MCF 10A (cell line): ENCODE results near the gene CD109. TPM values are rescaled to one million over a fixed set of nuclear protein-coding genes. Genes with fewer than 3 reads are reported as not detected.
A peak's percentile ranks its signal among the peaks of the same experiment; 100 is the strongest.

Source experiments
- BruUV-seq: library from RNA; stranded (reverse); fragments of 400-500 nt; replicated peaks from 2 replicates; lab custom pipeline; 2021; lab: Mats Ljungman, UMichigan
- CTCF ChIA-PET: fragments of 300-600 bp; sonication (Branson Sonifier 250); formaldehyde crosslinking; extraction: SDS; loops from one replicate; lab custom pipeline; 2021; ENCODE audit warnings: antibody characterized with exemption, inconsistent platforms; lab: Yijun Ruan, JAX
- POLR2A ChIA-PET: fragments of 300-600, 350-650 bp; sonication (Branson Sonifier 250); formaldehyde crosslinking; extraction: SDS; loops from one replicate; lab custom pipeline; 2020; ENCODE audit warnings: antibody characterized with exemption, inconsistent platforms; lab: Yijun Ruan, JAX
- DNase-seq: peaks from one replicate; pipeline ENCODE4 v3.0.0-alpha.2; 2018; ENCODE audit not compliant: unreplicated experiment
- H3K27ac Mint-ChIP-seq: one replicate; pipeline ENCODE4 v1.8.0; 2022; ENCODE audit warnings: mild to moderate bottlenecking, low read depth, mixed read lengths; ENCODE audit not compliant: unreplicated experiment
- H3K27me3 Mint-ChIP-seq: one replicate; pipeline ENCODE4 v1.8.0; 2022; ENCODE audit warnings: mixed read lengths; ENCODE audit not compliant: insufficient read depth, unreplicated experiment
- H3K36me3 Mint-ChIP-seq: one replicate; pipeline ENCODE4 v1.8.0; 2022; ENCODE audit warnings: mild to moderate bottlenecking, moderate library complexity, mixed read lengths; ENCODE audit not compliant: insufficient read depth, unreplicated experiment
- H3K4me1 Mint-ChIP-seq: one replicate; pipeline ENCODE4 v1.8.0; 2022; ENCODE audit warnings: mixed read lengths; ENCODE audit not compliant: insufficient read depth, unreplicated experiment
- H3K4me3 Mint-ChIP-seq: one replicate; pipeline ENCODE4 v1.8.0; 2022; ENCODE audit warnings: mild to moderate bottlenecking, moderate library complexity, mixed read lengths; ENCODE audit not compliant: unreplicated experiment
- H3K9me3 Mint-ChIP-seq: one replicate; pipeline ENCODE4 v1.8.0; 2022; ENCODE audit warnings: mixed read lengths; ENCODE audit not compliant: unreplicated experiment
- CTCF ChIP-seq: fragments of 200-600 bp; IDR thresholded peaks from one replicate; pipeline ENCODE4 v1.8.0; 2022; ENCODE audit warnings: antibody characterized with exemption, mild to moderate bottlenecking; ENCODE audit not compliant: unreplicated experiment
- intact Hi-C: fragments of 100-400 bp; cut with micrococcal nuclease; formaldehyde crosslinking; loops from 2 replicates; pipeline ENCODE4 v1.14.1; 2022
- total RNA-seq: library from RNA; stranded (reverse); gene quantifications from 2 replicates; pipeline ENCODE4 v1.2.3, GENCODE V29; 2022

Gene CD109
- total RNA-seq, 1 experiment from 2014 or later: 94.5 TPM

DNA sequence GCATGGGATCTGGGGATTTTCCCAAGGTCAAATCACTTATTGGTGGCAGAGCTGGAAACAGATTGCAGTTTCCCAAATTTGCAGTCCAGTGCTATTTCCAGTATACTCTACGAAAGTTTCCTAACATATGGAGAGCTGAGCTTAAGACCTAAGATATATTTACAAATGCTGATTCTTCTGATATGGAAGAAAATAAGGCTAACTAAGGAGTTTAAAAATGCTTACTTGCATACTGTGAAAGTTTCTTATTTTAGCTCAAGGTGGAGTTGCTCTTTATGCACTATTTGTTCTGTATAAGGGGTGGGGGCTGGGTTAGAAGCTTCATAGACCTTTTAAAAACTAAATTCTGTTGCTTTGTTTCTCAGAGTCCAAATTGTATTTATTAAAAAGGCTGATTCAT is 7.5 kb downstream of the CD109 start:
- TF ChIP-seq CTCF: no peak
- H3K27me3 Mint-ChIP-seq: no peaks in the 10 kb centered on the region
- no peak overlapping the region for H3K4me3 Mint-ChIP-seq
- H3K36me3 Mint-ChIP-seq: peaks cover 37% of the 10 kb centered on the region
- no peak for DNase-seq
- peaks cover 34% of the 10 kb centered on the region for H3K4me1 Mint-ChIP-seq
- no TSS peak for BruUV-seq
- CTCF ChIA-PET: interaction anchor here (0.7 to 2.1 kb wide), 6 partner anchors 23 to 1507 kb away, joined by 3 to 10 read pairs (median 5); no protein-coding TSS in a partner anchor
- POLR2A ChIA-PET: interaction anchor here (0.7 to 3.8 kb wide), 10 partner anchors 10 to 1577 kb away, joined by 3 to 19 read pairs (median 4); partner anchors contain the start of genes COX7A2, EEF1A1 and SLC17A5
- no peak overlapping the region for H3K27ac Mint-ChIP-seq
- intact Hi-C loops: no loop called here
- H3K9me3 Mint-ChIP-seq: no peaks in the 10 kb centered on the region

- H3K27me3 Mint-ChIP-seq: no peaks in the 10 kb centered on the region
- POLR2A ChIA-PET: interaction anchor here (0.6 to 3.8 kb wide), 12 partner anchors 9 to 183 kb away, joined by 3 to 19 read pairs (median 4); partner anchors contain the start of genes EEF1A1 and SLC17A5
- H3K36me3 Mint-ChIP-seq: peaks cover 37% of the 10 kb centered on the region
- peaks cover 30% of the 10 kb centered on the region for H3K4me1 Mint-ChIP-seq
- TF ChIP-seq CTCF: no peak
- H3K27ac Mint-ChIP-seq: no peak overlapping the region
- H3K4me3 Mint-ChIP-seq: no peak overlapping the region
- intact Hi-C loops: loop anchor here (1.0 kb wide), 1 partner anchor 9 kb away; no protein-coding TSS in a partner anchor
- H3K9me3 Mint-ChIP-seq: no peaks in the 10 kb centered on the region
- BruUV-seq: no TSS peak
- CTCF ChIA-PET: interaction anchor here (1.1 to 2.1 kb wide), 5 partner anchors 9 to 28 kb away, joined by 4 to 10 read pairs (median 6); no protein-coding TSS in a partner anchor
- DNase-seq: peak; percentile 99
Measured at GRCh38 chr6:73704260-73704659, 8.3 kb downstream of the CD109 start.

DNA sequence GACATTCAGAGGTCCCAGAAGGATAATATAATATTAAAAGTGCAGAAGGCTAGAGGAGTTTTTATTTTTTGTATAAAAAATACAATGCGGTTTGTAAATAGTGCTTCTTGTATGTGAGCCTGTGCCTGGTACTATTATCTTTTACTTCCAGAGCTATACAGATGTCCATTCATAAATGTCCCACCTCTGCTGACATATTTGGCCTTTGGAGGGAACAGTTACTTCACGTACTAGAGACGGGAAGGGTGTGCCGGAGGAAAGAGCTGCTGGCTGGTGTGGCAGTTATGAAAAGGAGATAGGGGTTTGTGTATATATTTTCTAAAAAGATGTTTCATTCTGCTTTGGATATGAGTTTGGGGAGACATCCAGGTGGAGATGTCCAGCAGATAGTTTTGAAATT is 8.8 kb downstream of the CD109 start:
- intact Hi-C loops: loop anchor here (1.0 kb wide), 1 partner anchor 9 kb away; no protein-coding TSS in a partner anchor
- H3K27me3 Mint-ChIP-seq: no peaks in the 10 kb centered on the region
- ChIA-PET CTCF (interaction anchor here (0.6 to 3.4 kb wide), 6 partner anchors 9 to 28 kb away, joined by 3 to 23 read pairs (median 5); no protein-coding TSS in a partner anchor), POLR2A (interaction anchor here (0.6 to 3.8 kb wide), 11 partner anchors 9 to 1576 kb away, joined by 3 to 19 read pairs (median 4); partner anchors contain the start of genes EEF1A1, MTO1 and SLC17A5)
- DNase-seq: no peak
- H3K9me3 Mint-ChIP-seq: no peaks in the 10 kb centered on the region
- H3K27ac Mint-ChIP-seq: no peak overlapping the region
- H3K4me1 Mint-ChIP-seq: peaks cover 25% of the 10 kb centered on the region
- BruUV-seq: TSS peak; percentile 20
- no peak for TF ChIP-seq CTCF
- no peak overlapping the region for H3K4me3 Mint-ChIP-seq
- H3K36me3 Mint-ChIP-seq: peaks cover 35% of the 10 kb centered on the region

GRCh38 chr6:73706971-73707370 is 11.0 kb downstream of the CD109 start:
- BruUV-seq: no TSS peak
- no peak for DNase-seq
- intact Hi-C loops: no loop called here
- H3K27ac Mint-ChIP-seq: no peak overlapping the region
- H3K9me3 Mint-ChIP-seq: no peaks in the 10 kb centered on the region
- POLR2A ChIA-PET: interaction anchor here (0.8 to 1.3 kb wide), 5 partner anchors 9 to 53 kb away, joined by 3 to 6 read pairs (median 3); partner anchors contain the start of gene SLC17A5
- no peaks in the 10 kb centered on the region for H3K27me3 Mint-ChIP-seq
- no peak for TF ChIP-seq CTCF
- H3K4me3 Mint-ChIP-seq: no peak overlapping the region
- CTCF ChIA-PET: interaction anchor here (0.6 to 3.4 kb wide), 10 partner anchors 9 to 1794 kb away, joined by 3 to 23 read pairs (median 4); no protein-coding TSS in a partner anchor
- peaks cover 16% of the 10 kb centered on the region for H3K4me1 Mint-ChIP-seq
- peaks cover 26% of the 10 kb centered on the region for H3K36me3 Mint-ChIP-seq
